Right renal pelvis (tissue), 4 donors: ENCODE results near the gene DOK3. TPM values are rescaled to one million over a fixed set of nuclear protein-coding genes. Genes with fewer than 3 reads are reported as not detected.
"Not testable (repeated sequence)": the region's sequence is repeated elsewhere in the genome, so short reads cannot be mapped to it uniquely, and the experiment has no call there.

Experiments used
- DNase-seq, 4 donors: peaks; one replicate each; pipeline ENCODE4 v3.0.0-alpha.2; 2013; ENCODE audit warnings: low read depth in 4 of 4, low spot score in 3 of 4, missing footprints in 1 of 4
- polyA plus RNA-seq, 4 donors: library from polyadenylated mRNA; unstranded; fragments of 120-200 nt; gene quantifications; one replicate each; pipeline ENCODE4 v1.2.1, GENCODE V29; 2013; ENCODE audit not compliant: insufficient read length in 4 of 4

The DOK3 gene
- polyA plus RNA-seq, 4 donors = 3.6 to 6.3 (median 4.8) TPM

DNA sequence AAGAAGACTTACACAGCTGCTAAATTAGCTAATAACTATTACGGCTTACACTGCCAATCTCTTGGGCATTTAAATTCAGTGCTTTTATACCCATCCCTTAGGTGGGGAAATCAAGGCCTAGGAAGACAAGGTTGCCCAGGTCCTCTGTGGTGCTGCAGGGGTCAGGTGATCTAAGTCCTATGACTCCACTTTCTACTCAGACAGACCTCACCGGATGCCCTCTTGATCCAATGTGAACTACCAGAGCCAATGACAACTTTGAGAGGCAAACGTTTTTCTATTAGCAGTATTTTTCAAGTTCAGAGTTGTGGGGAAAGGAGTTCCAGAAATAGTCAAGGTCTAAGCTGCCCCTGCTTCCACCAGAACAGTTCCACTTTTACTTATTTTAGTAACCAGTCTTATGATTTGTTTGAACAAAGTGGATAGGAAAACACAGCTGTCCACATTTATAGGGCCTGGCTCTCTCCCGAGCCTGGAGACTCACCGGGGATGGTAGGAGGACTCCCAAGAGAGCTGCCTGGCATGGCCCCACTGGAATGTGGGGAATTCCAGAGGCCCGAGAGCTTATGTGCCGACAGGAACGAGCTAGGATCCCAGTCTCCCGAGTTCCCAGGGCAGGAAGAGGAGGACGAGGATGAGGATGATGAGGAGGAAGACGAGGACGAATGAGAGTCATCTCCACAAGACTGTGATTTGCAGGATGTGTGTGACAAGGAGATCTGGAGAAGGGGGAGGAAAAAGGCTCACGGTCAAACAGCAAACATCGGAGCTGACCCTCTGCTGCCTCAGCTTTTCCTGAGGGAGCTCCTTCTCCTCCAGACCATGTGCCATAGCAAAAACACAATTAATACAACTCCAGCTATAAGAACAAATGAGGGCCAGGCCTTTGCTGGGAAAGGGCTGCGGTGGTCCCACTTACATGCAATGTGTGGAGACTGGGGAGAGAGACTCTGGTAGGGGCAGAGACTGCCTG, 28.0 kb upstream of the DOK3 start:
- DNase-seq = no peak

DNA sequence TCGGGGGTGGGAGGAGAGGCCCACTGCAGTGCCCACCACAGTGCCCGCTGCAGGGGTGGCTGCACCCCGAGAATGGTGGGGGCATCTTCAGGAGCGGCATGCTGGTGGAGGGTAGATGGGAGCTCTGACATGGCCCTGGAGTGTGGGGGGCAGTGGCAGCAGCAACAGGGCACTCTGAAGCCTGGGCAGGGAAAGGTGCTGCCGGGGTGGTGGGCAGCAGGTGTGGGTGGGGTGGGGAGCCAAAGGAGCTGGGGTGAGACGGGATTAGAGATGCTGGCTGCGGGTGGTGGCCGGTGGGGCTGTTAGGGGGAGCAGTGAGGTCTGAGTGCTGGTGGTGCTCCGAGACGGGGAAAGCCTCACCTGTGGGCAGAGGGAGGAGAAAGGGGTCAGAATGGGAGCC, 26.8 kb upstream of the DOK3 start:
- DNase-seq = no peak

DNA sequence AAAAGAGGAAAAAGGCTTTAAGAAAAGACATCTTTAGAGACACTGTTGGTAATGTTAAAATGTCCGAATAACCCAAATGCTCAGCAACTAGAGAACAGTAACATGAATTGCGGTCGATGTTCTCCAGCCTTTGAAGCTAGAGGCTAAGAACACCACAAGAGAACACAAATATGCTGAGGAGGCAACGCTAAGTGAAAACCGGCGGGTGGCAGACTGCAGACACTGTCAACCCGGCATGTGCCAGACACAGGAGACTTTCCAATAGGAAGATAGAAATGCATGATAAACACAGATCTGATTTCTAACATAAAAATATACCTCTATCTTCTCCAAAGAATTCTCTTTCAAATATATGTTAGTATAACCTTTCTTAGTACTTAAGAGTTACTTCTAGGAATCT, 25.5 kb upstream of the DOK3 start:
- DNase-seq = no peak

DNA sequence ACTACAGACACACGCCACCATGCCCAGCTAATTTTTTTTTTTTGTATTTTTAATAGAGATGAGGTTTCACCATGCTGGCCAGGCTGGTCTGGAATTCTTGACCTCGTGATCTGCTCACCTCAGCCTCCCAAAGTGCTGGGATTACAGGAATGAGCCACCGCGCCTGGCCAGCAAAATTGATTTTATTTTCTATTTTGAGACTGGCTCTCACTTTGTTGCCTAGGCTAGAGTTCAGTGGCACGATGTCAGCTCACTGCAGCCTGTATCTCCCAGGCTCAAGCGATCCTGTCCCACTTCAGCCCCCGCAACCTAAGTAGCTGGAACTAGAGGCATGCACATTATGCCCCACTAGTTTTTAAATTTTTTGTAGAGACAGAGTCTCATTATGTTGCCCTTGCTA, 24.8 kb upstream of the DOK3 start:
- DNase-seq = not testable (repeated sequence)

DNA sequence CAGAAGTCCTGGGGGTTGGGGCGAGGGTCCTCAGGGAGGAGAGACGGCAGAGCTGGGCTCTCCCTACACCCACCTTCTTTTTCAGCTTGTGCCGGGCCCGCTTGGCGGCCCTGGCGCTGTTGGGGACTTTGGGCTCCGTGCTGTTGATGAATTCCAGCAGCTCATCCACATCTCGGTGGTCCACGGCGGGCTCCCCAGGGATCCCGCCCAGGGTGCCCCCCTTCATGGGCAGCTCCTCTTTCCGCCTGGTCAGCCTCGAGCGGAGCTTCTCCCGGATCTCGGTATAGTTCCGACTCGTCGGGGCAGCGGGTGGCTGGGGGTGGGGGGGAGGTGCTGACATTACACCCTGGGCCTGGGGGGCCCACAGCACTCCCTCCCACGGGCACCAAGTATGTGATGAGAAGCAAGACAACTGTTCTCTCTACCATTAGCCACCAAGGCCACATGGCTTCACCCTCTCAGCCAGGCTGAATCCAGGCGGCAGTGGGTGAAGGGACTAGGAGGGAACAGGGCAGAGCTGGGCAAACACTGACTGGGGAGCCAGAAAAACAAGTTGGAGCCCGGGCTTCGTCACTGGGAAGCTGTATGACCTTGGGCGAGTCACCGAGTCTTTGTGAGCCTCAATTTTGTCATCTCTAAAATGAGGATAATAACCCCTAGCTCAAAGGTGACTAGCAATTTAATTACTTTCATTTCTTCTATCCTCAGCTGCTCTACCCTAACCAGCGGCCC, 21.7 kb upstream of the DOK3 start:
- no peak for DNase-seq

DNA sequence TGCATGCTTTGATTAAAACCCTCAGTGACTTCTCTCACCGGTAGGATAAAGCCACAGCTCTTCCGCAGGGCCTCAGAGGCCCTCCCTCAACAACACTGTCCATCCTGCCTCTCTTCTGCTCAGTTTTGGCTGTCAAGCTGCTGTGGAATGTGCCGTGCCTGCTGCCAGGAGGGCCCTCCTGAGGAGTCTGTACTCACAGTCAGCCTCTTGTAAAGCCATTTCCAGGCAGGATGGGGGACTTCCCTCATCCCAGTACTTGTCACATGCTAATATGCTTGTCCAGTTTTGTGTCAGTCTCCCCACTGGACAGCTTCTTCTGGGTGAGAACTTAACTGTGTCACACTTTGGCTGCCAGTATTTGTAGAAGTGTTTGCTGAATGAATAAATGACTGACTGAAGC, 21.0 kb upstream of the DOK3 start:
- no peak for DNase-seq

DNA sequence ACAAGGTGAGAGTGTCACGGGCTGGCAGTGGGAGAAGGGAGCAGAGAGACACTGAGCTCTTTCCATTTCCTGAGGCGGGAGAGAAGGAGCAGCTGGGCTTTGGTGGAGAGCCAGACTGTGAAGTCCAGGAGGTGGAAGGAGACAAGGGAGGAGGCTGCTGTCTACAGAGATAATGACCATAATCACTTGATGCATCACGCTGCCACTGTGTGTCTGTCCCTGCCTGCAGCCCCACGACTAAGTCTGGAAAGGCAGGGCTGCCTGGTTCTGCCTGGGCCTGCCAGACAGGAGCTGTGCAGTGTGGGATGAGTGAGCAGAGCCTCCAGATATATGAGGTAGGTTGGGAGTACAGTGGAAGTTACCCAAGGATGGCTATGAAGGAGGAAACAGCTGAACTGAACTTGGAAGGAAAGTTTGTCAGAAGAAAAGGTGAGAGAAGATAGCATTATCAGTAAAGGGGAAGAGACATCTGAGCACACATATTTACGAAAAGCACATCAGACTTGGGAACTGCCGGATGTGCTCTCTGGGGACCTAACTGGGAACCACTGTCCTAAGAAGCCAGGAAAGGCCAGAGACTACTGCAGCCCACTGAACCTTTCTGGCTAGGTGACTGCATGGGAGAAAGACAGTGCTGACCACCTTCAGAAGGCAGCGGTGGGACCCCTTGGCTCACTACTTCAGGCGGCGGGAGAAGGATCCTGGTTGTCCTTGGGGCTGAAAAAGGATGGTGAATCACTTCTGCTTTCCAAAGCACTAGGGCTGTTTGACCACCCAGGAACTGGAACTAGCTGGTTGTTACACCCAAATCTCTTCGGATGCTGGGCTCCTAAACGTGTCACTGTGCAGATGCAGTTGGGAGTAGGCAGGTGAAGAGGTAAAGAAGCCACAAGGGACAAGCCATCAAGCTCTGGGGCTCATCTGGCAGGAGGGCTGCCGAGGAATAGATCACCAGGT, 19.9 kb upstream of the DOK3 start:
- DNase-seq = no peak

DNA sequence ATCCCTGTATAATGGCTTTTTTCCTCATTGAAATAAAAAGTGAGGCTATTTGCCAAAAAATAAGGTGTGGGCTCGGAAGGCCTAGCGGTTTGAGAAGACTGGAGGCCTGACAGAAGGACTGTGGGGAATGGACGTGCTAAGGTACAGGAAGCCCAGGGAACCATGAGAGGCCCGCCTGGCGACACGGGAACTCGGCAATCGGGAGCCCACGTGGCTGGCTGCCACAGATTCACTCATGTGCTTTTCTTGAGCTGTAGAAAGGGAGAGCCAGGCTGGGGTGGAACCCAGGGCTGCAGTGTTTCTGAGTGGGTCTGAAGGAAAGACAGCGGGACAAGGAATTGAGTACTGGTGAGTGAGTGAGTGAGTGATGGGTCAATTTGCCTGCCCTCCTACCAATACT, 19.0 kb upstream of the DOK3 start:
- no peak for DNase-seq

DNA sequence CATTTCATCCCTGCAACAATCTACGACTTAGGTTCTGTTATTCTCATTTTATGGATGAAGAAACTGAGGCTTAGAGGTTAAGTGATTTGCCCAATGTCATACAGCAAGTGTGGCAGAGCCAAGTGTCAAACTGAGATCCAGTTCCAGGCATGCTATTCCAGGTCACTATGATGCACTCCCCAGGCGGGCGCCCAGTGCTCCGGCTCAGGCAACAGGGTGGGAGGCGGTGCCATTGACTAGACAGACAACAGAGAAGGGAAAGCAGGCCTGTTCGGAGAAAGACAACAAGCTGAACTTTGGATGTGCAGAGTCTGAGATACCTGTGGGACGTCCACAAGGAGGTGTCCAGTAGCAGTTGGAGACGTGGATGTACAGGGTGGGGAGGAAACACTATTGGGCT, 18.0 kb upstream of the DOK3 start:
- no peak for DNase-seq

DNA sequence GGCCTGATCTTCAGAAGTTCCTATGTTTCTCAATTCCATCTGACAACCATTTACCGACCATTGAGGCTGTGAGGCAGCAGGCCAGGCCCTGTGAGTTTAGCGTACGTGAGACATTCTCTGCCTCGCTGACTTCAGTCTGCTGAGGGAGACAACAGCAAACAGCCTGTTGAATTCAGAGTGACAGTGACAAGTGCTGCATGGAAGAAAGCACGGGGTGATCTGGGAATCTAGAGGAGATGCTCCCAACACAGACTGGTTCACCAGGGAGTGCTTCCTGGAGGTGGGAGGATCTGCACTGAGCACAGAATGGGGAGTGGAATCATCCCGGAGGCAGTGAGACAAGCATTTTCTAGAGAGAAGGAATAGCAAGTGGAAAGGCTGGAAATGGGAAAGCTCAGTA, 17.2 kb upstream of the DOK3 start:
- no peak for DNase-seq

DNA sequence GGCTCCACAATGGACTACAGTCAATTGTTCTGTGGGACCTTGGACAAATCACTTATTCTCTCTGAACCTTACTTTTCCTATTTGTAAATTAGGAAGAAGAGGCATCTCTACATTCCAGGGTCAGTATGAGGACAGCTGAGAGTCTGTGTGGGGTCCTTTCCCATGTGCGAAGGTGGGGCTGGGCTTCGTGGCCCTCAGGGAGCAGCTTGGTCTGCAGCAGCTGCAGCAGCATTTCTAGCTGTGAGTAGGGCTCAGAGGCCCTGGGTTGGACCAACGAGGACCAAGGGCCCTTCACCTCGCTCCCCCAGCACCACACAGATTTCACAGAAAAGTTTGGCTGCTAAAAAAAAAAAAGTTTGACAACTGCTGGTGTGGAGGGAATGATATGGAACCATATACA, 16.6 kb upstream of the DOK3 start:
- DNase-seq = no peak

DNA sequence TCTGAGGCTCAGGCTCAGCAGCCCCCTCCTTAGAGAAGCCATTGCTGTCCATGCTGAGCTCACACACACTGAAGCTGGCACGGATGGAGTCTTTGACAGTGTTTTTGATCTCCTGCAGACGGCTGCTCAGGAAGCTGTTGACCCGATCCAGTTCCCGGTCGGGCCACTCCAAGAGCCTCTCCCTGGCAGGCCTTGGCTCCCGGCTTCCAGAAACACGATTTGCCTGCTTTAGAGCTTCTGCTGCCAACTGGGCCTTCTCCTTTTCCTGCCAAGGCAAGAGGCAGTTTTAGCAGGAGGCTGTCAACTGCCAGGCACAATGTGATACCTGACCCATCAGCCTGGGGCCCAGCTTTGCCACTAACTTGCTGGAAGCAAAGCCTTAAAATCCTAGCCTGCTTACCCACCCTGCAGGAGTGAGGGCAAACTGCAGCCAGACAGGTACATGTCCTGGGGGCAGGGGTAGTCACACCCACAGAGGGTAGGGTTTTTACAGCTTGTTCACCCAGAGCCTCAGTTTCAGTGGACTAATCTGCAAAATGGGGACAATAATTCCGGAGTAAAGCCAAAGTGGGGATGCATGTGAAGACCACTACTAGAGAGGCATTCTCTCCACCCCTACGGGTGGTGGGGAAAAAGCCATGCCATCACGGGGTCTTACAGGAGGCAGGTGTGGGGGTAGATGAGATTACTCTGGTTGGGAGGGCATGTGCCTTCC, 15.5 kb upstream of the DOK3 start:
- DNase-seq = no peak

DNA sequence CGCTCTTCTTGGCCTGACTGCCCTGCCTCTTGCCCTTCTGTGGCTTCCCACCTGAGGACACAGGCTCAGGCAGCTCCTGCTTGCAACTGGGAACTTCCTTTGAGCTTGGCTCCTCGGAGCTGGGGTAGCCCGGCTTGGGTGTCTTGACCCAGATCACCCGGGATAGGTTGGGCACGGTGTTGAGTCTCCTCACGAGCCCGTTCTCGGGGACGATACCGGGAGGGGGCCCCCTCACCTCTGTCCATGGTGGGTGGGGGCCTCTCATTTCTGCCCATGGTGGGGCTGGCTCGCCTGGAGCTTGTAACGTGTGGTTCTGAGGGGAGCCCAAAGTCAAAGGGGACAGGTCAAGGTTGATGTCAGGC, 14.9 kb upstream of the DOK3 start:
- no peak for DNase-seq

DNA sequence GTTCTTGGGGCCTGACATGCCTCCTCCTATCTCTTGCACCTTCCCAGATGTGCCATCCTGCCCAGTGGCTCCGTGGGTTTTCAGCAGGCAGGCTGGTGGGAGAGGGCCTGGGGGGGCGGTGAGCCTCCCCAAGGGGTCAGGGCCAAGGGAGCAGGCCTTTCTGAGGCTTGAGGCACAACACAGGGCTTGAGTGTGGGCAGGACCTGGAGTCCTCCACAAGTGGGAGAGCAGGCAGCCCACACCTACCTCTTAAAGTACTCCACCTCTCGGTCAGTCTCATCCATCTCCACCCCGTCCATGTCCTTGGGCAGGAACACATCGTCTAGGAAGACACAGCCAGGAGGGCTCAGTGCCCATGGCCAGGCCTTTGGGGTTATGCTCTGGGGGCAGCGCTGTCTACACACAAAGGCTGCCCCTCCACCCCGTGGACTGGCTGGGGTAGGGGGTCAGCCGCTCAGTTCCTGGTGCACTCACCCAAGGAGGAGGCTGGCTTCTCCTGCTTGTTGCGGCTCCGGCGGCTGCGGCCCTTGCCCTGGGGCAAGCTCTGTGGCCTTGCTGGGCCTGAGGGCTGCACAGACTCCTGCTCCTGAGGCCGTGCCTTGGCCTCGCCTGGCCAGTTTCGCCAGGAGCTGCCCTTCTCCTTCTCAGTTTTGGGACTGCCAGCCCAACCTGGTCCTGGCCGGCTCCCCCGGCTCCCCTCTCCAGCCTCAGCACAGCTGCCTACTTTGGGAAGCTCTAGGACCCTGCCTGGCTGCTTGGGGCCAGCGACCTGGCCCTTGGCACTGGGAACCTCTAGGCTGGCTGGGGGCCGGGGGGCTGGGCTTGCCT, 14.3 kb upstream of the DOK3 start:
- no peak for DNase-seq

DNA sequence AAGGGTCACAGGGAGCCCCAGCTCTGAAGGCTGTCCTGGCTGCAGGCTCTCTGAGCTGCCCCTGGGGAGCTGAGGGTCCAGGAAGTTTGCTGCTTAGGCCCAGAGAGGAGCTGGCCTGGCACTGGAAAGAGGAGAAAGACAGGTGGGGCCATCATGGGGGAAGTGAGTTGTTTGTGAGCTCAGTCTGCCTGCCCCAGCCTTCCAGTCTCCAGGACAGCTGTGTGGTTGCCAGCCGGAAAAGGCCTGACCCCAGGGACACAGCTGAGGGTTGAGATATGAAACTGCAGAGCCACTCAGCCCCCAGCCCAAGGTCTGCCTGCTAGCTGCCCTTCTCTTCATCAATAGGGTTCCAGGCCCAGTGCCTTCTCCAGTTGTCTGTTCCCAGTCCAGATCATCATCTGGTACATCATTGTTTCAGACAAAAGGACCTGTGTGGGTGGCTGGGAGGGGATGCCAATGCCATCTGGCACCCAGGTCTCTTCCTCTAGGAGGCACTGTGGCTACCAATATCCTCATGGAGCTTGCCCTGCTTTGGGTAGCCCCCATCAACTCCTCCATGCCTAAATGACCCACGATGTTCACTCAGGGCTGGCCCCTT, 11.4 kb upstream of the DOK3 start:
- DNase-seq = no peak

DNA sequence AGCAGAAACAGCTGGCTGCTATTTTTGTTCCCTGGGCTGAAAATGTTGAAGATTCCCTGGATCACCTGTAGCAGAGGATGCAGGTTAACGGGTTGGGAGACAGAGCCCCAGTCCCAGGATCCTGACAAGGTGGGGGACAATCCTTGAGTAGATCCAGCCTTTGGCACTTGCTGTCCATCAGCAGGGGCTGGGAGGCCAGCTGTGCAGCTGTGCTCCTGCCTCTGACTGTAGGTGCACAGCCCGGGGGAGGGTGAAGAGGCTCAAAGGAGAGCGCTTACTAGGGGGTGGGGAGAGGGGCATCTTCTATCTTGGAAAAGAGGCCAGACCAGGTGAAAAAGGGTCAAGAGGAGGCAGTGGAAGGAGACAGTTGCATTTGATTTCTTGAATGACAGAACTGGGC, 10.6 kb upstream of the DOK3 start:
- no peak for DNase-seq

DNA sequence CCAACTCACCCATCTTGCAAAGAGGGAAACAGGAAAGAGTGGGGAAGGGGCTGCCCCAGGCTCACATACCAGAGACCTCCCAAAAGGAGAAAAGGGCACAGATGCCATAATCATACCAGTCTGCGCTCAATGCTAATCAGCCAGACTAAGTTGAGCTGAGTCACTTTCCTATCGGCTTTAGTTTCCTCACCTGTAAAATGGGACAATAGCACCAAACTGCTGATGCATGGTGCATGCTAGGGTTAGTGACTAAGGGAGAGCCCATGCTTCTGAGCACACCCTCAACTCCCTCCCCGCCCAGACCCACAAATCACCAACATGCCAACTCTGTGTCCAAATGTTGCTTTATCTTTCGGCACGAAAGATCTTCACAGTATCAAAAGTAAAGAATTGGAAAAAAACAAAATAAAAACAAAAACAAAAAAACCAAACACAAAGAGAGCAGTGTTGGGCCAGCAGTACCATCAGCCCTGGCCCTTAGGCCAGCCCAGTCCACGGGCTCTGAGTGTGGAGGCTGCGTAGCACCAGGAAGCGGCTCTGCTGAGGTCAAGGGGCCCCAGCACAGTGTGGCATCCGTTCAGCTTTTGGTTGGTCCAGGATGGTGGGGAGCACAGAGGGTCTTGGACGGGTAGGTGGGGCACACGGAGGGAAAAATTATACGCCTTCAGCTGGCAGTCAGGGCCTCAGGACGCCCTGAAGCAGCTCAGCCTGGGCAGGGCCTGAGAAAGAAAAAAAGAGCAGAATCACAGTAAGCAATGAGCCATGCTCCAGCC, 10.0 kb upstream of the DOK3 start:
- no peak for DNase-seq
